MM.1S (cell line): ENCODE results near the gene SLC48A1.

Experiments
- DNase-seq: peaks from one replicate; pipeline ENCODE4 v3.0.0-alpha.2; 2015
- H2AFZ ChIP-seq: fragments of 300-600 bp; sonication (generic); 2 replicates; pipeline ENCODE4 v1.6.0; 2016; ENCODE audit warnings: antibody characterized with exemption, low read length
- H3F3A ChIP-seq: fragments of 300-600 bp; sonication (generic); 2 replicates; pipeline ENCODE4 v1.6.1; 2016; ENCODE audit warnings: mild to moderate bottlenecking, antibody characterized with exemption, low read length, moderate library complexity, mixed read lengths; ENCODE audit not compliant: insufficient read depth
- H3K27ac ChIP-seq: fragments of 300-600 bp; sonication (generic); 2 replicates; pipeline ENCODE4 v1.5.1; 2016; ENCODE audit warnings: mild to moderate bottlenecking, low read length
- H3K27me3 ChIP-seq: fragments of 300-600 bp; sonication (generic); replicated peaks from 2 replicates; pipeline ENCODE4 v1.6.0; 2016; ENCODE audit warnings: low read length; ENCODE audit not compliant: insufficient read depth
- H3K36me3 ChIP-seq: fragments of 300-600 bp; sonication (generic); replicated peaks from 2 replicates; pipeline ENCODE4 v1.6.1; 2016; ENCODE audit warnings: mild to moderate bottlenecking, low read length, mixed read lengths; ENCODE audit not compliant: insufficient read depth
- H3K4me1 ChIP-seq: fragments of 300-600 bp; sonication (generic); 2 replicates; pipeline ENCODE4 v1.6.1; 2016; ENCODE audit warnings: low read length, mixed read lengths
- H3K4me2 ChIP-seq: fragments of 300-600 bp; sonication (generic); 2 replicates; pipeline ENCODE4 v1.6.0; 2016; ENCODE audit warnings: low read depth, low read length
- H3K4me3 ChIP-seq: fragments of 300-600 bp; sonication (generic); 2 replicates; pipeline ENCODE4 v1.5.1; 2016; ENCODE audit warnings: low read length, mixed read lengths
- H3K79me2 ChIP-seq: fragments of 300-600 bp; sonication (generic); 2 replicates; pipeline ENCODE4 v1.6.1; 2016; ENCODE audit warnings: mixed run types, low read length, mixed read lengths
- H3K9ac ChIP-seq: fragments of 300-600 bp; sonication (generic); 2 replicates; pipeline ENCODE4 v1.6.1; 2016; ENCODE audit warnings: low read length, mixed read lengths
- H3K9me2 ChIP-seq: fragments of 300-600 bp; sonication (generic); replicated peaks from 2 replicates; pipeline ENCODE4 v1.6.1; 2016; ENCODE audit warnings: mild to moderate bottlenecking, low read length, mixed read lengths; ENCODE audit not compliant: insufficient read depth
- H3K9me3 ChIP-seq: fragments of 300-600 bp; sonication (generic); replicated peaks from 2 replicates; pipeline ENCODE4 v1.6.1; 2016; ENCODE audit warnings: mild to moderate bottlenecking, low read length, mixed read lengths; ENCODE audit not compliant: insufficient read depth
- H4K20me1 ChIP-seq: fragments of 300-600 bp; sonication (generic); 2 replicates; pipeline ENCODE4 v1.6.1; 2016; ENCODE audit warnings: mild to moderate bottlenecking, low read length, moderate library complexity, mixed read lengths; ENCODE audit not compliant: insufficient read depth
- EZH2 ChIP-seq: fragments of 300-600 bp; sonication (generic); optimal IDR thresholded peaks from 2 replicates; pipeline ENCODE3; 2017; ENCODE audit warnings: low read depth, mild to moderate bottlenecking, antibody characterized with exemption, low read length, mixed read lengths
- EZH2phosphoT487 ChIP-seq: fragments of 300-600 bp; sonication (generic); IDR thresholded peaks from 2 replicates; pipeline ENCODE4 v1.6.1; 2018; ENCODE audit warnings: antibody characterized with exemption, low read length
- TF ChIP-seq, protein P1 (sequence below): fragments of 300-600 bp; sonication (generic); IDR thresholded peaks from 2 replicates; pipeline ENCODE4 v1.5.1; 2016; ENCODE audit warnings: antibody characterized with exemption, low read length, mixed read lengths

SLC48A1 gene

GRCh38 chr12:47773062-47773857 is at the start of gene SLC48A1:
Gene SLC48A1 (plus strand): TSS chr12:47773238. CDS start chr12:47773305, 67 bp downstream.
- peaks cover 33% of the 10 kb centered on the region for H3K79me2 ChIP-seq
- DNase-seq = peak; percentile 83
- no peaks in the 10 kb centered on the region for H3K27me3 ChIP-seq
- H3F3A ChIP-seq = no peaks in the 10 kb centered on the region
- peak within 1 kb of the TSS; percentile 73 for H3K9ac ChIP-seq
- H3K36me3 ChIP-seq = no peaks in the 10 kb centered on the region
- peak within 1 kb of the TSS; percentile 96 for H3K4me3 ChIP-seq
- peak within 1 kb of the TSS; percentile 32; the same call in 1 of the 2 replicates for H3K27ac ChIP-seq
- no peaks in the 10 kb centered on the region for H4K20me1 ChIP-seq
- H3K9me3 ChIP-seq = no peaks in the 10 kb centered on the region
- H3K9me2 ChIP-seq = no peaks in the 10 kb centered on the region
- peak within 1 kb of the TSS; percentile 92 for H2AFZ ChIP-seq
- TF ChIP-seq EZH2 (no peak), EZH2phosphoT487 (no peak)
- TF ChIP-seq, protein P1, sequence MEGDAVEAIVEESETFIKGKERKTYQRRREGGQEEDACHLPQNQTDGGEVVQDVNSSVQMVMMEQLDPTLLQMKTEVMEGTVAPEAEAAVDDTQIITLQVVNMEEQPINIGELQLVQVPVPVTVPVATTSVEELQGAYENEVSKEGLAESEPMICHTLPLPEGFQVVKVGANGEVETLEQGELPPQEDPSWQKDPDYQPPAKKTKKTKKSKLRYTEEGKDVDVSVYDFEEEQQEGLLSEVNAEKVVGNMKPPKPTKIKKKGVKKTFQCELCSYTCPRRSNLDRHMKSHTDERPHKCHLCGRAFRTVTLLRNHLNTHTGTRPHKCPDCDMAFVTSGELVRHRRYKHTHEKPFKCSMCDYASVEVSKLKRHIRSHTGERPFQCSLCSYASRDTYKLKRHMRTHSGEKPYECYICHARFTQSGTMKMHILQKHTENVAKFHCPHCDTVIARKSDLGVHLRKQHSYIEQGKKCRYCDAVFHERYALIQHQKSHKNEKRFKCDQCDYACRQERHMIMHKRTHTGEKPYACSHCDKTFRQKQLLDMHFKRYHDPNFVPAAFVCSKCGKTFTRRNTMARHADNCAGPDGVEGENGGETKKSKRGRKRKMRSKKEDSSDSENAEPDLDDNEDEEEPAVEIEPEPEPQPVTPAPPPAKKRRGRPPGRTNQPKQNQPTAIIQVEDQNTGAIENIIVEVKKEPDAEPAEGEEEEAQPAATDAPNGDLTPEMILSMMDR = peak; percentile 31
- peaks cover 36% of the 10 kb centered on the region for H3K4me1 ChIP-seq
- H3K4me2 ChIP-seq = peak within 1 kb of the TSS; percentile 99

- Histone ChIP-seq H3K4me3 (no peak within 1 kb of the TSS), H3K79me2 (no peaks in the 10 kb centered on the region), H3K9me2 (no peaks in the 10 kb centered on the region), H2AFZ (no peak within 1 kb of the TSS), H3K27me3 (no peaks in the 10 kb centered on the region), H3K4me2 (no peak within 1 kb of the TSS), H4K20me1 (no peaks in the 10 kb centered on the region), H3K9me3 (no peaks in the 10 kb centered on the region), H3F3A (no peaks in the 10 kb centered on the region), H3K27ac (no peak within 1 kb of the TSS), H3K9ac (no peak within 1 kb of the TSS), H3K4me1 (peaks cover 5% of the 10 kb centered on the region; the same call in 1 of the 2 replicates), H3K36me3 (no peaks in the 10 kb centered on the region)
- DNase-seq = no peak
- TF ChIP-seq EZH2phosphoT487 (no peak), EZH2 (no peak)
- TF ChIP-seq, protein P1 = no peak
These were observed 47.8 kb upstream of the SLC48A1 start, which contains the start of gene ENDOU for GRCh38 chr12:47725091-47725772. Gene ENDOU (minus strand): TSS chr12:47725490. CDS start chr12:47725413, 77 bp downstream.

DNA sequence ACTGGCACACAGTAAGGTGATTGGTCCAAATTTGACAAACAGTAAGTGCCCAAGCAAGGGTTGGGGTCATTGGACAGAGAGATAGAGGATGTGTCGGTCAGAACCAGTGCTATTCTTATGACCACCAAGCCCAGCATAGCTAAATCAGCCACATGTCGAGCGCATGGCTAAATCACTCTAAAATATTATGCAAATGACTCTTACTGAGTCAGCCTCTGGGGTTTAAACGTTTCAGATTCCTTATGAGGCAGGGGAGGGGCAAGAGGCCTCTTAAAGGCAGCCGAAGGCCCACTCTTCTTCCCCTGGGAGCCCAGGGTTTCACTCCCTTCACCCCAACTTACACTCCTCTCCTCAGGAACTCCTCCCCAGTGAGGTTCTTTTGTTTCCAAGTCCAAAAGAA is 47.1 kb upstream of the SLC48A1 start:
- Histone ChIP-seq H3K4me2 (no peak overlapping the region), H3K4me3 (no peak overlapping the region), H3K9ac (no peak overlapping the region), H4K20me1 (no peaks in the 10 kb centered on the region), H3K79me2 (no peaks in the 10 kb centered on the region), H3K9me2 (no peaks in the 10 kb centered on the region), H3K9me3 (no peaks in the 10 kb centered on the region), H3K36me3 (no peaks in the 10 kb centered on the region), H3K4me1 (peaks cover 5% of the 10 kb centered on the region; the same call in 1 of the 2 replicates), H3K27me3 (no peaks in the 10 kb centered on the region), H3F3A (no peaks in the 10 kb centered on the region), H2AFZ (no peak overlapping the region), H3K27ac (no peak overlapping the region)
- no peak for DNase-seq
- TF ChIP-seq EZH2phosphoT487 = no peak
